Esophagus (tissue), 2 donors: ENCODE results near the gene ALDH16A1. TPM values are rescaled to one million over a fixed set of nuclear protein-coding genes. Genes with fewer than 3 reads are reported as not detected.

Source experiments
- H3K27ac ChIP-seq, 2 donors: one replicate each; pipeline ENCODE4 v1.5.1; 2013; ENCODE audit warnings: low read depth in 2 of 2, mild to moderate bottlenecking in 2 of 2, inconsistent platforms in 1 of 2, low read length in 1 of 2, moderate library complexity in 1 of 2
- H3K27me3 ChIP-seq, 2 donors: one replicate each; pipeline ENCODE4 v1.6.1; 2013; ENCODE audit warnings: low read length in 2 of 2, control low read depth in 1 of 2, mild to moderate bottlenecking in 1 of 2; ENCODE audit not compliant: insufficient read depth in 2 of 2, control insufficient read depth in 1 of 2
- H3K36me3 ChIP-seq, 2 donors: one replicate each; pipeline ENCODE4 v1.6.1; 2013; ENCODE audit warnings: low read length in 1 of 2; ENCODE audit not compliant: control insufficient read depth in 2 of 2, insufficient read depth in 2 of 2
- H3K4me1 ChIP-seq, 2 donors: one replicate each; pipeline ENCODE4 v1.6.1; 2013; ENCODE audit warnings: low read length in 1 of 2; ENCODE audit not compliant: control insufficient read depth in 2 of 2, insufficient read depth in 2 of 2
- H3K4me3 ChIP-seq, 2 donors: one replicate each; pipeline ENCODE4 v1.5.1; 2013; ENCODE audit warnings: low read length in 2 of 2, mild to moderate bottlenecking in 2 of 2, low read depth in 1 of 2, moderate library complexity in 1 of 2
- H3K9me3 ChIP-seq, 2 donors: one replicate each; pipeline ENCODE4 v1.6.1; 2013; ENCODE audit warnings: mild to moderate bottlenecking in 2 of 2, low read depth in 1 of 2, low read length in 1 of 2, moderate library complexity in 1 of 2; ENCODE audit not compliant: control insufficient read depth in 2 of 2, insufficient read depth in 1 of 2
- WGBS, 2 donors: extraction: QIAGEN DNeasy Blood & Tissue Kit; methylation state at CpG; one replicate each; pipeline ENCODE4 v1.1.7; 2013; 5-methylcytosine and 5-hydroxymethylcytosine counted together
- polyA plus RNA-seq, 2 donors: library from polyadenylated mRNA; stranded (reverse); fragments of 200-250 nt; gene quantifications; one replicate each; pipeline ENCODE4 v1.2.3, GENCODE V29; 2013
- donor health status: healthy with polysubstance abuse.
- donor health status: Bipolar disorder and iron deficiency.

ALDH16A1 gene
- polyA plus RNA-seq, 2 donors = 29.4 to 29.9 TPM

- Histone ChIP-seq H3K27me3 (no peaks in the 10 kb centered on the region), H3K27ac (no peak overlapping the region), H3K4me3 (no peak overlapping the region), H3K4me1 (no peaks in the 10 kb centered on the region), H3K36me3 (peaks cover 0 to 3% of the 10 kb centered on the region in 2 donors), H3K9me3 (no peaks in the 10 kb centered on the region)
- WGBS, 2 donors = 92 to 95% methylated on average over 14 of the region's 14 CpGs
These were observed 27.1 kb downstream of the ALDH16A1 start for GRCh38 chr19:49479975-49480628.

- H3K27me3 ChIP-seq = no peaks in the 10 kb centered on the region
- H3K27ac ChIP-seq = no peak overlapping the region
- no peaks in the 10 kb centered on the region for H3K9me3 ChIP-seq
- no peak overlapping the region for H3K4me3 ChIP-seq
- WGBS, 2 donors = 87 to 94% methylated on average over 7 of the region's 7 CpGs
- H3K36me3 ChIP-seq = peaks cover 0 to 3% of the 10 kb centered on the region in 2 donors
- no peaks in the 10 kb centered on the region for H3K4me1 ChIP-seq
These were observed 28.1 kb downstream of the ALDH16A1 start for GRCh38 chr19:49481020-49481683.

GRCh38 chr19:49486232-49486631, 33.2 kb downstream of the ALDH16A1 start:
- peaks cover 7 to 9% of the 10 kb centered on the region in 2 donors for H3K4me1 ChIP-seq
- H3K9me3 ChIP-seq = no peaks in the 10 kb centered on the region
- no peak overlapping the region for H3K27ac ChIP-seq
- peaks cover 17 to 19% of the 10 kb centered on the region in 2 donors for H3K36me3 ChIP-seq
- WGBS, 2 donors = 90 to 92% methylated on average over 7 of the region's 7 CpGs
- H3K27me3 ChIP-seq = no peaks in the 10 kb centered on the region
- H3K4me3 ChIP-seq = no peak overlapping the region

DNA sequence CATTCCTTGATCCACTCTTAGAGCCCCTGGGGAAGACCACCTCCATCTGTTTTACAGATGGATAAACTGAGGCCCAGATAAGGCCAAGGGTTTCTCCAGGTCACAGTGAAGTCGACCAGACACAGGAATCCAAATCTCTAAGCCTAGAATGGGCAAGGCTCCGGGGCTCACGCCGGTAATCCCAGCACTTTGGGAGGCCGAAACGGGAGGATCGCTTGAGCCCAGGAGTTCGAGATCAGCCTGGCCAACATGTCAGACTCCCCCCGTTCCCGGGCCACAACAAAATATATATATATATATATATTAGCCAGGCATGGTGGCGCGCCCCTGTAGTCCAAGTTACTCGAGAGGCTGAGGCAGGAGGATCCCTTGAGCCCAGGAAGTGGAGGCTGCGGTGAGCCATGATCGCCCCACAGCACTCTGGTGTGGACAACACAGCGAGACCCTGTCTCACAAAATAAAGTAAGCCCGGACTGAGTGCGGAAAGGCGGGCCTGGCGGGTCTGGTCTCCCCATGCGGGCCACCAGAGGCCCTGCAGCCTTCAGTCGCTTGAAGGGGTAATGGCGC, 33.8 kb downstream of the ALDH16A1 start:
- peak overlapping the region; percentile 27 to 49 for H3K4me3 ChIP-seq

GRCh38 chr19:49487277-49488045, 34.4 kb downstream of the ALDH16A1 start, which contains the start of gene RPL13A:
TSS of gene RPL13A (plus strand) at chr19:49487608. CDS start at chr19:49487630, 22 bp downstream.
- WGBS, 2 donors = 0 to 1% methylated on average over 55 to 57 of the region's 57 CpGs
- H3K27me3 ChIP-seq = no peaks in the 10 kb centered on the region
- peak within 1 kb of the TSS; percentile 89 to 90 for H3K4me3 ChIP-seq
- H3K36me3 ChIP-seq = peaks cover 25 to 31% of the 10 kb centered on the region in 2 donors
- H3K27ac ChIP-seq = peak within 1 kb of the TSS; percentile 86 to 87
- peaks cover 7 to 9% of the 10 kb centered on the region in 2 donors for H3K4me1 ChIP-seq
- H3K9me3 ChIP-seq = no peaks in the 10 kb centered on the region

More for the DNA sequence above, 33.8 kb downstream of the ALDH16A1 start:
- H3K27me3 ChIP-seq = no peaks in the 10 kb centered on the region
- H3K4me1 ChIP-seq = peaks cover 7 to 9% of the 10 kb centered on the region in 2 donors
- no peaks in the 10 kb centered on the region for H3K9me3 ChIP-seq
- peaks cover 20 to 25% of the 10 kb centered on the region in 2 donors for H3K36me3 ChIP-seq
- H3K27ac ChIP-seq = peak overlapping the region; percentile 86 to 87
- 64% methylated on average over 23 of the region's 23 CpGs for WGBS, 2 donors

DNA sequence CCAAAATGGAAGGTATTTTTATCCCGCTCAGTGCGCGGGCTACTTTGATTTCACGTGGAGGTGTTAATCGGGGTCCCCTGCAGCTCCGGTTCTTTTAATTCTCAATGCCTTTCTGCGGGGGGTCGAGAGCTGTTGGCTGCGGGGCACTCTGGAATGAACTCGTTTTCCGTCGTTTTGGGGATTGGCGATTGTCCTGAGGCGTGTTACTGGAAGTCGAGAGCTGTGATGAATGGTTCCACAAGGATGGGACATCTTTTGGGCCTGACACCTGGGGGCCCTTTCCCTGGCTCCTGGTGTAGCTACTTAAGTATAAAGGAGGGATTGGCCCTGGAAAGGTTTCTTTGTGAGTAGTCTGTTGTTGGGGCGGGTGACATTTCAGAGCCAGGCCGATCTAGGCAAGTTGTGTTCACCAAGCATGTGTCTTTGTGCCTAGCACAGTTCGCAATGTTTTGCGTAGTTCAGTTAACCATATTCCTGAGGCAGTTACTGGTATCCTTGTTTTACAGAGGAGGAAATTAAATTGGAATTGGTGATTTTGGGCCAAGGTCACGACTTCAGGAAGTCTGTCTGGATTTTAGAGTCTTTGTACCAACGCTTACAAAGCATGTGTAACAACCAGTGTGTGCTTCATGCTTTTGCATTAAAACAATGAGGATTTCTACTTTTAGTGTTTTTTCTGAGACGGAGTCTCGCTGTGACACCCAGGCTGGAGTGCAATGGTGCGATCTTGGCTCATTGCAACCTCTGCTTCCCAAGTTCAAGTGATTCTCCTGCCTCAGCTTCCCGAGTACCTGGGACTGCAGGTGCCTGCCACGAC, 35.2 kb downstream of the ALDH16A1 start:
- WGBS, 2 donors = 1% methylated on average over 26 of the region's 26 CpGs
- Histone ChIP-seq H3K36me3 (peaks cover 28 to 36% of the 10 kb centered on the region in 2 donors), H3K4me1 (peaks cover 7 to 9% of the 10 kb centered on the region in 2 donors), H3K4me3 (peak overlapping the region; percentile 89 to 90), H3K27me3 (no peaks in the 10 kb centered on the region), H3K9me3 (no peaks in the 10 kb centered on the region), H3K27ac (peak overlapping the region; percentile 85 to 87)

DNA sequence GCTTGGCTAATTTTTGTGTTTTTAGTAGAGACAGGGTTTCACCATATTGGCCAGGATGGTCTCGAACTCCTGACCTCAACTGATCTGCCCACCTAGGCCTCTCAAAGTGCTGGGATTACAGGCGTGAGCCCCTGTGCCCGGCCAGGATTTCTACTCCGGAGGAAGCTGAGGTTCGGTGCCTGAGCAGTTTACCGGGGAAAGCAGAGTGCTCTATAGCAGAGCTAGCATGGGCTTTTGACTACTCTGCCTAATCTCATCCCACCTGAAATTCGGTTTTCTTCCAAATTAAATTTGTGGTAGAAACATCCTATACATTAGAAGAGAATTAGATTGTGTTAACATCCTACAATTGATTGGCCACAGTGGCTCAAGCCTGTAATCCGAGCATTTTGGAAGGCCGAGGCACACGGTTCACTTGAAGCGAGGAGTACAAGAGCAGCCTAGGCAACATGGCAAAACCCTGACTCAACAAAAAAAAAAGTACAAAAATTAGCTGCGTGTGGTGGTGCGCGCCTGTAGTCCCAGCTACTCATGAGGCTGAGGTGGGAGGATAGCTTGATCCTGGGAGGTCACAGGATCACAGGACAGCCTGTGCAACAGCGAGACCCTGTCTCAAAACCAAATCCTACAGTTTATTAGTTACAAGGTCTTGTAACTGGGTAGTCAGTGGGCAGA, 36.0 kb downstream of the ALDH16A1 start:
- Histone ChIP-seq H3K4me1 (peaks cover 7 to 9% of the 10 kb centered on the region in 2 donors), H3K27me3 (no peaks in the 10 kb centered on the region), H3K27ac (peak overlapping the region; percentile 44 to 87), H3K4me3 (peak overlapping the region; percentile 89 to 90), H3K9me3 (no peaks in the 10 kb centered on the region), H3K36me3 (peaks cover 28 to 36% of the 10 kb centered on the region in 2 donors)
- 13 to 15% methylated on average over 15 of the region's 15 CpGs for WGBS, 2 donors

DNA sequence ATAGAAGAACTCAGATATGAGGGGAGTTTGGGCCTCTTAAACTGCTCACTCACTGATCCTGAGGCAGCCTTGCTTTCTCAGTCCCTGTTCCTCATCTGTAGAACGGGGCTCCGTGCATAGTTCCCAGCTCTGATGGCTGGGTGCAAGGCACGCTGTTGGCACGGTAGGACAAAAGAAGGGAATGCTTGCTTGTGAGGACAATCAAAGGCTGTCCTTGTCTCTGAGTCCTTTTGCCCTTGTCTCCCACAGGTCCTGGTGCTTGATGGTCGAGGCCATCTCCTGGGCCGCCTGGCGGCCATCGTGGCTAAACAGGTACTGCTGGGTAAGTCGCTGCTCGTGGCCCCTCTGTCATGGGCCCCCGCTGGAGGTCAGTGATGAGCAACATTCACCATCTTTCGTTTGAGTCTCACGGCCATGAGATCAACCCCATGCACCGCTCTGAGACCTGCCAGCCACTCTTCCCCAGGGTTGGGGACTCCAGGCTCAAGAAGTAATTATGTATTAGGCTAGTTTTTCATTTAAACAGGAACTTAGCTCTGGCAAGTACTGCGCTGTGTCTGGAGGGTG, 36.7 kb downstream of the ALDH16A1 start:
- Histone ChIP-seq H3K4me3 (peak overlapping the region; percentile 89 to 90), H3K36me3 (peaks cover 28 to 36% of the 10 kb centered on the region in 2 donors), H3K9me3 (no peaks in the 10 kb centered on the region), H3K4me1 (peaks cover 7 to 9% of the 10 kb centered on the region in 2 donors), H3K27me3 (no peaks in the 10 kb centered on the region), H3K27ac (peak overlapping the region; percentile 19 to 72)
- WGBS, 2 donors = 48% methylated on average over 15 of the region's 15 CpGs
